GM19099 (cell line): ENCODE results near the gene INA.
"Not testable (repeated sequence)": the region's sequence is repeated elsewhere in the genome, so short reads cannot be mapped to it uniquely, and the experiment has no call there.

Source experiments
- POLR2A ChIP-seq: IDR thresholded peaks from 3 replicates; pipeline ENCODE4 v1.6.1; 2011; ENCODE audit warnings: low read depth; ENCODE audit not compliant: insufficient read length; ENCODE audit errors: extremely low read depth

Gene INA

DNA sequence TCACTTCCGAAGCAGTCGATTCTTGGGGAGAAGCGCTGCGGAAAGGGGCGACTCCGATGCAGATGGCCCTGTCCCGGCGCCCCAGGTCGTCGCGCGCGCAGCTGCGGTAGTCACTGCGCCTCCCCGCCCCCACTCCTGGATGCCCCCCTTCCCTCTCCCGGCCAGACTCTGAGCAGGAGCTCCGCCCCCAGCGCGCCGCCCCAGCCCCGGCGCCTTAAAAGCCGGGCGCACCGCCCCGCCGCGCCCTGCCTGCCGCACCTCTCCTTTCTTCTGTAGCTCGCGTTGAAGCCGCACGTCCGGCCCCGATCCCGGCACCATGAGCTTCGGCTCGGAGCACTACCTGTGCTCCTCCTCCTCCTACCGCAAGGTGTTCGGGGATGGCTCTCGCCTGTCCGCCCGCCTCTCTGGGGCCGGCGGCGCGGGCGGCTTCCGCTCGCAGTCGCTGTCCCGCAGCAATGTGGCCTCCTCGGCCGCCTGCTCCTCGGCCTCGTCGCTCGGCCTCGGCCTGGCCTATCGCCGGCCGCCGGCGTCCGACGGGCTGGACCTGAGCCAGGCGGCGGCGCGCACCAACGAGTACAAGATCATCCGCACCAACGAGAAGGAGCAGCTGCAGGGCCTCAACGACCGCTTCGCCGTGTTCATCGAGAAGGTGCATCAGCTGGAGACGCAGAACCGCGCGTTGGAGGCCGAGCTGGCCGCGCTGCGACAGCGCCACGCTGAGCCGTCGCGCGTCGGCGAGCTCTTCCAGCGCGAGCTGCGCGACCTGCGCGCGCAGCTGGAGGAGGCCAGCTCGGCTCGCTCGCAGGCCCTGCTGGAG lies at the start of gene INA:
Gene INA, plus strand, starts transcription at position 243 of the 817 bp plus-strand sequence. Its CDS starts 74 bp downstream, at position 317.
- no peak for TF ChIP-seq POLR2A

DNA sequence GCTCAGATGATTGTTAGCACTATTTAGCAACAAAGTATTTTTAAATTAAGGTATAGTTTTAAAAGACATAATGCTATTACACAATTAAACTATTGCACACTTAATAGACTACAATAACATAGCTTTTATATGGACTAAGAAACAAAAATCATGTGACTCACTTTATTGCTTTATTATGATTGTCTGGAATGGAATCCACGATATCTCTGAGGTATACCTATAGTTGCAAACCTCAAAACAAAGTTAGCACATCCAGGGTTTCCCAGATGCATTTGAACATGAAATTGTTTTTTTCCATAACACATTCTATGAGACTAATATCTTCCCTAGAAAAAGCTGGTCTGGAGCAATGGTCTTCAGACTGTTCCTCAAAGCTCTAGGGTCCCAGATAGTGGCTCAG lies 49.5 kb upstream of the INA start:
- no peak for TF ChIP-seq POLR2A

GRCh38 chr10:103231047-103231551 lies 45.8 kb upstream of the INA start:
- no peak for TF ChIP-seq POLR2A

GRCh38 chr10:103232131-103232673 lies 44.7 kb upstream of the INA start:
- no peak for TF ChIP-seq POLR2A

DNA sequence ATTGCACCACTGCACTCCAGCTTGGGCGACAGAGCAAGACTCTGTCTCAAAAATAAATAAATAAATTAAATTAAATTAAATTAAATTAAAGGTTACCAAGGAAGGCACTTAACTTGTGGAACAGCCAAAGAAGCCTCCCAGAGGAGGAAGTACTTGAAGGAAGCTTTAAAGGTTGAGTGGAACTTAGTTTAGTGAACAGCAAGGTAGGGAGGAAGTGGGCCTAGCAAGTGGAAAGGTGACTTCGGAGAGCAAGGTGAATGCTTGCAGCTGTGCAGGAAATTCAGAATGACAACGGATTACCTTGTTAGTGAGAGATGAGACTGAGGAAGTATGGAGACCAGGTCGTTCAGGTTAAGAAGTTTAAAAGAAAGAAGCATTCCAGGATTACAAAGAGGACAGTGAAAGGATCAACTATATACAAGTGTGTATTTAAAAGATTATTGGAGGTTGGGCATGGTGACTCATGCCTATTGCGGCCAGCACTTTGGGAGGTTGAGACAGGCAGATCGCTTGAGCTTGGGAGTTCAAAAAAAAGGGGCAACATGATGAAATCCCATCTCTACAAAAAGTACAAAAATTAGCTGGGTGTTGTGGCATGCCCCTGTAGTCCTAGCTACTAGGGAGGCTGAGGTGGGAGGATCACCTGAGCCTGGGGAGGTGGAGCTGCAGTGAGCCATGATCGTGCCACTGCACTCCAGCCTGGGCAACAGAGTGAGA lies 44.0 kb upstream of the INA start:
- no peak for TF ChIP-seq POLR2A

GRCh38 chr10:103235775-103236174 lies 41.2 kb upstream of the INA start:
- TF ChIP-seq POLR2A: no peak

DNA sequence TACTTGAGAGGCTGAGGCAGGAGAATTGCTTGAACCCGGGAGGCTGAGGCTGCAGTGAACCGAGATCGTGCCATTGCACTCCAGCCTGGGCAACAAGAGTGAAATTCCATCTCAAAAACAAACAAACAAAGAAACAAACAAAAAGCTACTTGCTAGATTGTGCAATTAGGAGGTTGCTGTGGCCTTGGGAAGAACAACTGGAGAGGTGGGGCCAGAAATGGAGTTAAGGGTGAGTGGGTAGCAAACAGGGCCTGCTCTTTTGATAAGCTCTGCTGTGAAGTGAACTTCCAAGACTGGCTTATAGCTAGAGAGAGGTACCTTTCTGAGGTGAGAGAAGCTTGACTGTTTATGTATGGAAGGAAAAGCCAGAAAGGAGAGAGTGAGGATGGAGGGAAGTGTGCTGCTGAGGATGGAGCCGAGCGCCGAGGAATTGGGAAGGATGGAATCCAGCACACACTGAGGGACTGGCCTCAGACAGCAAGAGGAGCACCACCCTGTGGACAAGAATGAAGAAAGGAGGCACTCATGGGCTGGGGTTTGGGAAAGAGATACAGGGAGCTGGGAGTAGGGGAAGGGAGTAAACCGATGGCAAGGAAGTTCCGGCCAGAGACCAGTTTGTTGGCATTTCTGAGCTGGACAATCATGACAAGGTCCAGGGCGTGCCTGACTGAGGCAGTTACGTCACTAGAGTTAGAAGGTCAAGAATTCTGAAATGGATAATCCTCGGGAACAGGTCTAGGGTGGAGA lies 38.3 kb upstream of the INA start:
- no peak for TF ChIP-seq POLR2A

DNA sequence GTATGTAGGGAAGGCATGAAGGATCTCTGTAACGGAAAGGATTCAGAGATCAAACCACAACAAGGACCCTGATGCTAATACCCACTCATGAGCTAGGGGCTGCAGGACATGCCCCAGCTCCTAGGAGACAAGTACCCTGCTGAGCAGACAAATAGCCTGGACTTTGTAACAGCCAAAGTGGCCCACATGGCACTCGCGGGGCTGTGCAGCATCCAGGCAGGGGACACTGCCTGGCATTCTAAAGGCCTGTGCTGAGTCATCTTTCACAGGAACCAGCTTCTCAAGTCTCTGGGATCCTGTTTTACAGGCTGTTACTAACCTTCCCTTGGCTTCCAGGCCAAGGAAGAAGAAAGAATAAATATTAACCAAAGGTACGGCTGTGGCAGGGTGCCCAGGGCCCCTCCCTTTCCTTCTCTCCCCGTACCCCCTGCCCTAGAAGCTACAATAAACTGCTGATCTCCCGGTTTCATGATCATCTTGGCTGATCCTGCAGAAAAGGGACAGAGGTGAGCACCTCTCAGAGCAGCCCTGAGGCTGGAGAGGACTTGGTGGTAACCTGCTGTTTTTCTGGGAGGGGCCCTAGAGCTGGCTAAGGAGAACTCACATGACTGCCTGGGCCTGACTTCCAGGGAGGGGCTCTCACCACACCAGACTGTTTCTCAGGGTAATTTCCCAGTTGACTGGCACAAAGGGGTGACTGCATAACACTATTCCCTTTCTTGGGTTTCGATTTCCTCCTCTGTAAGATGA lies 35.5 kb upstream of the INA start:
- no peak for TF ChIP-seq POLR2A

DNA sequence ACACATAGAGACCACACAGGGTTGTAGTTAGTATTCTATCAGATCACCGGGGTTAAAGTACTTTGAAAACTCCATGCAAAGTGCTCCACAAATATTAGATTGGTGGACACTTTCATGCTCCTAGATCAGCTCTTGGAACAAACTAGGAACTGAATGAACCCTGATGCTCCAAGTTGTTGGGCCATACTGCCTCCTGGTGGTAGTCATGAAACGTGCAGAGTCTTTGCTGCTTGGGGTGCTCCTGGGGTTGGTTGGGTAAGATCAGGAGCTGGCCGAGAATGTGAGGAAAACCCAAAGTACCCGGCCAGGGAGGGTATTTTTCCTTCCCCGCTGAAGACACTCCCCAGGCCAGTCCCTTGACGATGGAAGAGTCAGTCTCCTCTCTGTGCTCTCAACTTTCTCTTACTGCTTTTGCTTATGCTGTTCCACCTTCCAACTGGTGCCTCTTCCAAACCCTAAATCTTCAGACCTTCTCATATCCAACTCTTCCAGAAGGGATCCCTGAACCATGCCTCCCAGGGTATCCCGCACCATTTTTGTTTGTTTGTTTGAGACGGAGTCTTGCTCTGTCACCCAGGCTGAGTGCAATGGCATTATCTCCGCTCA lies 32.2 kb upstream of the INA start:
- TF ChIP-seq POLR2A: no peak

DNA sequence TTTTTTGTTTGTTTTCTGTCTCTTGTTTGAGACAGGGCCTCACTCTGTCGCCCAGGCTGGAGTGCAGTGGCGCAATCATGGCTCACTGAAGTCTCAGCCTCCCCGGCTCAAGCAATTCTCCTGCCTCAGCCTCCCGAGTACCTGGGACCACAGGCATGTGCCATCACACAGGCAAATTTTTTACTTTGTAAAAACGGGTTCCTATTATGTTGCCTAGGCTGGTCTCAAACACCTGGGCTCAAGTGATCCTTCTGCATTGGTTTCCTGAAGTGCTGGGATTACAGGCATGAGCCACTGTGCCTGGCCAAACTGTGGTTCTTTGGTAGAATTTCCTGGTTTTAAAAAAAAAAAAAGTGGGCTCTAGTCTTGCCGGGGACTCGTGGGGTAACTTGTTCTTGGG lies 31.4 kb upstream of the INA start, which contains the start of gene RPEL1:
Gene RPEL1, plus strand, starts transcription at position 301 of the 400 bp plus-strand sequence. CDS start 110 bp downstream, outside the sequence.
- not testable (repeated sequence) for TF ChIP-seq POLR2A

DNA sequence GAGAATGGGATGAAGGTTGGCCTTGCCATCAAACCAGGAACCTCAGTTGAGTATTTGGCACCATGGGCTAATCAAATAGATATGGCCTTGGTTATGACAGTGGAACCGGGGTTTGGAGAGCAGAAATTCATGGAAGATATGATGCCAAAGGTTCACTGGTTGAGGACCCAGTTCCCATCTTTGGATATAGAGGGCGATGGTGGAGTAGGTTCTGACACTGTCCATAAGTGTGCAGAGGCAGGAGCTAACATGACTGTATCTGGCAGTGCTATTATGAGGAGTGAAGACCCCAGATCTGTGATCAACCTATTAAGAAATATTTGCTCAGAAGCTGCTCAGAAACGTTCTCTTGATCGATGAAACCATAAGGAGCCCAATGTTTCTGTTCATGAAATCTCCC lies 30.6 kb upstream of the INA start:
- no peak for TF ChIP-seq POLR2A

DNA sequence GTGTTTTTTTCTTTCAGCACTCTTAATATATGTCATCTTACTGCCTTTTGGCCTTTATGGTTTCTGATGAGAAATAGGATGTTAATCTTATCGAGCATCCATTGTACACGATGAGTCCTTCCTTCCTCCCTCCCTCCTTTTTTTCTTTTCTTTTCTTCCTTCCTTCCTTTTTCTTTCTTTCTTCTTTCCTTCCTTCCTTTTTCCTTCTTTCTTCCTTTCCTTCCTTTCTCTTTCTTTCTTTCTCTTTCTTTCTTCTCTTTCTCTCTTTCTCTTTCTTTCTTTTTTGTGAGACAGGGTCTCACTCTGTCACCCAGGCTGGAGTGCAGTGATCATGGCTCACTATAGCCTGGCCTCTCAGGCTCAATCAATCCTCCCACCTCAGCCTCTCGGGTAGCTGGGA lies 22.8 kb upstream of the INA start:
- TF ChIP-seq POLR2A: no peak

- TF ChIP-seq POLR2A: no peak
Measured at GRCh38 chr10:103254538-103255325, 22.2 kb upstream of the INA start.
